DND-41 (cell line): ENCODE measurements around the gene DCDC1.

Source experiments
- CTCF ChIP-seq: IDR thresholded peaks from 2 replicates; pipeline ENCODE4 v1.5.1; 2012; ENCODE audit warnings: borderline replicate concordance, low read length, moderate library complexity, mild to moderate bottlenecking; ENCODE audit not compliant: poor library complexity, severe bottlenecking; ENCODE audit errors: extremely low read depth
- EZH2 ChIP-seq: IDR thresholded peaks from 3 replicates; pipeline ENCODE4 v1.6.1; 2012; ENCODE audit warnings: borderline replicate concordance, low read depth, mild to moderate bottlenecking, moderate library complexity, low read length, inconsistent platforms; ENCODE audit not compliant: severe bottlenecking

DNA sequence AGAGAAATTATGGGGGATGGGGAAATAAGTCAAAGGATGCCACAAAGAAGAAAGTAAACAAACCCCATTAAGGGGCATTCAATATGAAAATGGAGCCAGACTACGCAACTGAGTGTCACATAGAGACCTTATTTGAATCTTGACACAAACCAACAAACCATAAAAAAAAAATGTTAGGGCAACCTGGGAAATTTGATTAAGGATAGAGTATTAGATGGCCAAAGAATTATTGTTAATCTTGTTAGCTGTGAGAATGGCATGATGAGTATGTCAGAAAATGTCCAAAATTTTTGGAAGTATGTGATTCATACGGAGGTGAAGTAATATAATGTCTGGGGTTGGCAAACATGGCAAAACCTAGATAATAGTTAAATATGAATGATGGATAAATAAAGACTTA is 461.3 kb downstream of the DCDC1 start:
- no peak for TF ChIP-seq CTCF
- TF ChIP-seq EZH2 = no peak
